Erythroblast (primary cell): Measurements from ENCODE around the gene SMOC1.
A peak's percentile ranks its signal among the peaks of the same experiment; 100 is the strongest.

ENCODE experiments used
- DNase-seq, 2 experiments: peaks; one replicate each; lab custom pipeline; 2025; lab: John Stamatoyannopoulos, UW
- GATA1 ChIP-seq: IDR thresholded peaks from 2 replicates; pipeline ENCODE4 v1.6.1; 2011; ENCODE audit warnings: low read depth, mild to moderate bottlenecking, control low read depth, low read length, moderate library complexity
- POLR2A ChIP-seq: IDR thresholded peaks from 2 replicates; pipeline ENCODE4 v1.6.1; 2011; ENCODE audit warnings: mild to moderate bottlenecking, low read length

Gene SMOC1

DNA sequence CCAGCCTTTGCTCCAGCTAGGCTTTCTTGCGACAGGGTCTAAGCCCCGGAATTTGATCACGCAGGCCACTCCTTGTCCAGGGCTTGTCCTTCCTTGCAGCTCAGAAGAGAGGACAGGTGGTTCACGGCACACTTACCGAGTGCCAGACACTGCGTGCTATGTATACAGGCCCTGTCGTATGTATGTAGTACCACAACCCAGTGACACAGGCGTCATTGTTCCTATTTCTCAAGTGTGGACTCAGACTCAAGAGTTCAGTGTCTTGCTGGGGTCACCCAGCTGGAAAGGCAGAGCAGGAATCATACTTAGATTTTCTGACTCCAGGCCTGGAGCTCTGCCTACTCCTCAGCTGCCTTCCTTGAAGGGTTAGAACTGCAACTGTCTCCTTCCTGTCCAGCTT, 153.9 kb downstream of the SMOC1 start:
- TF ChIP-seq GATA1, result no peak
- TF ChIP-seq POLR2A, result no peak
- no peak for DNase-seq

DNA sequence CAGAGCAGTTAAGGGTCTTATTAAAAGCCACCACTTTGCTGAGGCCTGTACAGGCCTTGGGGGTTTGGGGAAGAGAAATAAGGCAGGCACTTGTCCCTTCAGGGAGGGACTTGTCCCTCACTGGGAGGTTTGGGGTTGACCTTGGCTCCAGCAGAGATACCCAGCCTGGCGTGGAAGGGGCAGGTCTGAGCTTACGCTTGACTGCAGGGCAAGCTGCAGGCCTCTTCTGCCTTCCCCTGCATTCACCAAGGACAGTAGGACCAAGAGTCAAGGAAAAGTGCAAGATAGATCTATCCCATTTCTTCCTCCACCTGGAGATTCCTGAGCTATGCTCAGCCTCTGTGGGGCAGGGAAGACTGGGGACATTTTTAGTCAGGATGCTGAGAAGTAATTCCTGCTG, 154.3 kb downstream of the SMOC1 start:
- TF ChIP-seq GATA1, result no peak
- DNase-seq, result no peak

DNA sequence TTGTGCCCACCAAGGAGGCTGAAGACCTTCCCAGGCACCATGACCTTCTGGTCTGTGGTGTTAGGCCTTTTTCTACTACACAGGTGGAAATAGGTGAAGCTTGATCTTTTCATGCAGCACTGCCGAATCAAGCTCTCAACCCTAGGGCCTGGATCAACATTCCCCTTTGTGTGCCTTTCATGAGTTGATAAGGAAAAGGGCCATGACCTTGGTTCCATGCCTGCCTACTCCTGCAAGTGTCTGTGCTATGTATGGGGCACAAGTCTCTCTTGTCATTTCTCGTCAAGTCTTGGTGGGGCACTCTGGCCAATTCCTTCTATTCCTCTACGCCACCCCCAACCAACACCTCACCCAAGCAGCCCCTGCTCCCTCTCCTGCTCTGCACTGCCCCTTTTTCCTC, 155.0 kb downstream of the SMOC1 start:
- DNase-seq, result no peak

DNA sequence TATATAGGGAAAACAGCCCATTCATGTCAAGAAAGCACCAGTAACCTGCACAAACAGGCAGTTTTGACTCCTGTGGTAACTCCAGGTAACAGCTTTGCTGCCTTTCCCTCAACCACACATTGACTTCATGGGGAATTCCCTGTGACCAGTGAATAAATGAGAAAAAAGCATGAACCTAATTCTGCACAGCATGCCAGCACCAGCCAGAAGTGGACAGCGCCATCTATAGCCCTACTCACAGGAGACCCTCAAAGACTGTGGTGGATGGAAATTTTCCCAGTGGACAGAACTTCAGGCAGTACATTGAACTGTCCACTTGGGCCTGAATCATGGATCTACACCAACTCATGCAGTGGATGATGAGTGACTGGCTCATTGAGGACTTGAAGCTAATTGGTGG, 157.4 kb downstream of the SMOC1 start:
- TF ChIP-seq POLR2A, result no peak
- TF ChIP-seq GATA1, result no peak
- peak in 1 of 2 experiments; percentile 4 for DNase-seq

More for the DNA sequence above, 155.0 kb downstream of the SMOC1 start:
- no peak for TF ChIP-seq POLR2A
- no peak for TF ChIP-seq GATA1

DNA sequence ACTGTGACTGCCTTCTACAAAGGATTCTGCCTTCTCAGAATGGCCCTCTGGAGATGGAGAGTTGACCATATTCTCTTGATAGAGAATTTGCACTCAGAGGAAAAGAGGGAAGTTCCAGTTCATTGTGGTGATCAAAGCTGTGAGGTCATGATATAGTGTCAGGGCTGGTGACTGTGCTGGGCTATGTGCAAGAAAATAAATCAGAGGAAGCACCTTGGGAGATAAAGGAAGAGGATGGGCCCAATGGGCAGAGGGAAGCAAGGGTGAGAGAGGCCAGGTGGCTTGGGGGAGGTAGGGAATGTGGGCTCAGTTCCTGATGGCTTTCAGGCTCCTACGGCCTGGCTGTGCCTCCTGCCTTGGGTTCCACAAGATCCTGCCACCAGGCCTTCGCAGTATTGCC, 163.8 kb downstream of the SMOC1 start:
- DNase-seq, result no peak
- TF ChIP-seq POLR2A (no peak), GATA1 (no peak)

DNA sequence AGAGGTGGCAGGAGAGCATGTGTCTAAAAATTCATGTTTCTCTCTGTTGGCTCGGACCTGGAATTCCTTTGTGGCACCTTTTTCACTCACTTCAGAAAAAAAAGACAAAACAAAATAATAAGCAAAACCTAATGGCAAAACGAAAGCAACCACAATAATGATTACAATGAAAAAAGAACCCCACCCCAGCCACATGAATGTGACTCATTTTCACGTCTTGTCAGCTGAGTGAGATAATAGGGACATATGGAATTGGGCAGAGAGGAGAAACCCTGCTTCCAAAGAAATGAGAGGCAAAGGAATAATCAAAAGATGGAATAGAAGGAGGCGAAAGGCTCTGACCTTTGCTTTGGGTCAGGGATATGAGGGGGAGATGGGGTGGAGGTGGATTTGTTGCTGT, 166.1 kb downstream of the SMOC1 start:
- no peak for DNase-seq
- no peak for TF ChIP-seq POLR2A
- TF ChIP-seq GATA1, result no peak

DNA sequence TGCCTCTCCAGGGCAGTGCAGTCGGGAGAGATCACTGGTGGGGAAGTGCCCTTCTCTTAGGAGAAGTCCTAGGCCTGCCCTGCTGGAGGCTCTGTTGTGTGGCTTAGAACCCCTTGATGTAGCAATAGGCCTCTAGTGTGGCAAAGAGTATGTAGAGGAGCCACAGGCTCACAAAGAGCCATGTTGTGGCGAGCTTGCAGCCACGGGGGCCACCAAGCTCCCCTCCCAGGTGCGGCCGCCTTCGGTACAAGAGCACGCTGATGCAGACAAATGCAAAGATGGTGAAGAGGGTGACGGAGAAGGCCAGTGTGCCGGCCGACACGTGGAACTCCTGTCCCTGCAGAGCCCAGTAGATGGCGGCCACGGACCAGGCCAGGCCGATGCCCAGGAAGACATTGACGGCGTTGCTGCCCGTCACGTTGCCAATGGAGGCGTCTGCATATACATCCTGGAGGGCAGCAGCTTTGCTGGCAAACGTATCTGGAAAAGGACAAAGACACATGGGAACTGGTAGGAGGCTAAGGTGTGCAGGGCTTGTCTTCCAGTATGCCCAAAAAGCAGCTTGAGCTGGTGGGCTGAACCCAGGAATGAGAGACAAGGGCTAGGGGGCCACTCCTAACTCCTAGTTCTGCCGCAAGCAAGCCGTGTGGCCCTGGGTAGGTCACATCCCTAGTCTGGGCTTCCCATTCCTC, 166.8 kb downstream of the SMOC1 start:
- TF ChIP-seq POLR2A (no peak), GATA1 (no peak)
- DNase-seq, result peak; percentile 30 to 61

DNA sequence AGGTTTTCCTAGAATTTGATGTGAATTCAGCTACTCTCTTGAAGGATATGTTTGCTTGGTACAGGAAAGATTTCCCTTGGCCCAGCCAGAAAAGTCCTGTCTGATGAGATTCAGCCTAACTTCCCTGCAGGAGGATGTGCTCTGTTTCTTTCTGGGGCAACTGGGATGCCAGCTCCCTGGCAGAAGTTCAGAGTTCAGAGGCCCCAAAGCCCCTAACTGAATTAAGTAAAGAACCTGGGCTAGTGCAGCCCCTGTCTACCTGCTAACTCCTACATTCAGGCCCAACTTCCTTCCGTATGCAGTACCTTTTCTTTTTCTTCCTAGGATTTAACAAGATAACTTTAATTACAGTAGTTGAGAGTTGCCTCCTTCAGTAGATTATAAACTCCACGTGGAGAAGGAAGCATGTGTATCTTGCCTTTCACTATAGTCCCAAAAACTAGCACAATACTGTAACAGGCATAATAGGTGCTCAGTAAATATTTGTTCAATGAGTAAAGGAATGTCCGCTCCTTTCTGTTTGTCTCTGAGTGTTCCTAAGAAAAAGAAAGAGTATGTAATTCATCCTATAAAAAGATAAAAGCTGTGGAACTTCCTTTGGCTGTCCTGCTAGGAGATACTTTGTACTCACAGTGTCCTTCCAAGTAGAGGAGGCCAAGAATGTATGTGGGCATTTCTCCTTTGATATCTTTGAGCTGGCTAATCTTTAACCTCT, 168.5 kb downstream of the SMOC1 start:
- TF ChIP-seq POLR2A (no peak), GATA1 (no peak)
- no peak for DNase-seq

DNA sequence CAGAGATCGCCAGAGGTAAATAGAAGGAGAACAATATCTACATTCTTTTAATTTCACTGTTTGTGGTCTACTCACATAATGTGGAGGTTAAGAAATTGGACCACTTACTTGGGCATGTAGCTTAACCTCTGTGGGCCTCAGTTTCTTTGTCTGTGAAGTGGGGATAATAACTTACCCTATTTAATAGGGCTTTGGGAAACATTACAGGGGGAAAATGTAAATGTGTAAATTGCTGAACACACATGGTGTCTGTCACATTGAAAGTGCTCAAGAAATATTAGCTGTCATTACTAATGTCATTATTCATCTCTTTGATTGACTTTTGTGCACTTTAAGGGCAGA, 169.1 kb downstream of the SMOC1 start:
- no peak for DNase-seq
- TF ChIP-seq POLR2A (no peak), GATA1 (no peak)

DNA sequence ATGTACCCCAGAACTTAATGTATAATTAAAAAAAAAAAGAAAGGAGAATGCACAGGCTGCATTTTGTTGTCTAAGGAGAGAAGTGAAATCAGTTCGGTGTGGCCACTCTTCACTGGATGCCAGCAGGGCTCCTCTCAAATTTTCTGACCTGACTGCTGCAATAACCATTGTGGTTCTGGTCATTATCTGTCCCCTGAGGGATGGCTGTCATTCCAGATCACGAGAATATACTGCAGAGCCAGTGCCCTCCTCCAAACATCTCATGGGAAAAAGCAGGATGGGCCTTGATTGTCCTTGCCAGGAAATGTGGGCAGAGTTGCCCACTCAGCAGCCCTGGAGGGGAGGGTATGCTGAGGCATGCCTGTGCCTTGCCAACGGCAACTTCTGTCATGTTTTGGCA, 170.4 kb downstream of the SMOC1 start:
- TF ChIP-seq GATA1, result no peak
- no peak for TF ChIP-seq POLR2A
- DNase-seq, result no peak

DNA sequence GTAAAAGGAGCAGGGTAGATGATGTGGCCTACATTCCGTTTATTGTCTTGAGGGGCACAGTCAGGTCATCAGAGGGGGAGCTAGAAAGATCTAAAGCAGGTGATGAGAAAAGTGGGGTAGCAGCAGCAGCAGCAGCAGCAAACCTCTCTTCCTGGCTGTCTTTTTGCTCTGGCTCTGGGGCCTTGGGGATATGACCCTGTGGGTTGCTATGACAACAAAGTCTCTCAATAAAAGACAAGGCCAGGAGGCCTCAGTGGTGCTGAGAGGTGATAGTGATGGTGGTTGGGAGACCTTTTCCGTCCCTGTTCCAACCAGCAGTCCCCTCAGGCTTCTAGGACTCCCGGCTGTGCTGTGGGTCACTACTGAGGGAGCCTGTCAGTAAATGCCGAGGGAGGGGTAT, 170.9 kb downstream of the SMOC1 start:
- TF ChIP-seq POLR2A, result no peak
- TF ChIP-seq GATA1, result no peak
- DNase-seq, result no peak

DNA sequence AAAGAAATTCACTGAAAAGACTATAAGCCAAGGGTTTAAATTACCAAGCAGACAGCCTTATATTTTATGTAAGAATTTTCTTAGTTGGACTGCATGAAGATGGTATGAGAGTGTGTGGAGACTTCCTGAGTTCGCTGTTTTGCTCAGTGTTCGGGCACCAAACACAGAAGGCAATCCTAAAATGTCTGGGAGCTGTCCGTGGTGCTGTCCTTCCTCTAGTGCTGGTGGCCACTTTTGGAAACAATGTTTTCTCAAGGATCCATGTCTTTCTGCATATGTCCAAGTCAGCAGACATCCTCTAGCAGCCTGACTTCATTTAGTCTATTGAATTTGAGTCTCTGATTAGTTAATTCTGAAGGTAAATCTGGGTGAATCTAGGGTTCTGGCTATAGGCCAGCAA, 173.8 kb downstream of the SMOC1 start:
- DNase-seq, result peak; percentile 16 to 20
- TF ChIP-seq GATA1, result no peak
- no peak for TF ChIP-seq POLR2A

DNA sequence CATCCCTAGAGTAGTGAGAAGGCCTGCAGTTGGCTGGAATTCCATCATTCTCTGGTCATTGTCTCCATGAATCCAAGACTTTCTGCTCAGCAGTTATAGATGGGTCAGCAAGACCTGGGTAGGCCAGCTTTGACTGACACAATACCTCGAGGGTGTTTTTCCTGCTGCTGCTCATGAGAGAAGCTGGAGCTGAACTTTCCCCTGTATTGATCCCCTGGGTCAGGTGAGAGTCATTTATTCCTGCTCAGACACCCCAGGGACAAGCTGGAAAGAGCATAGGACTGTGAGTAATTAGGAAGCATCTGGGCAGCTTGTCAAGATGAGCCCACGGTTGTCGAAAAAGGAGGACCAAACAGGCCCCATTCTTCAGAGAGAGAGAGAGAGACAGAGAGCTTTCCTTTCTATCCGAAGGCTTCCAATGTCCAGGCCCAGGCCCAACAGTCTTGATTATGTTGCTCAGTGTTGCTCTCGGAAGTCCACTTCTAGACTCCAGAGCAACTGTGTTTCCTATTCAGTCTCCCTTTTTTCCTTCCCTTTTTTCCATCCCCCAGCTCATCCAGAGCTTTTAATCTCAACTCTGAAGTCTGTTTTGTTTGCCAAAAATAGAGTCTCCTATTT, 178.4 kb downstream of the SMOC1 start:
- no peak for DNase-seq
- no peak for TF ChIP-seq POLR2A
- no peak for TF ChIP-seq GATA1

DNA sequence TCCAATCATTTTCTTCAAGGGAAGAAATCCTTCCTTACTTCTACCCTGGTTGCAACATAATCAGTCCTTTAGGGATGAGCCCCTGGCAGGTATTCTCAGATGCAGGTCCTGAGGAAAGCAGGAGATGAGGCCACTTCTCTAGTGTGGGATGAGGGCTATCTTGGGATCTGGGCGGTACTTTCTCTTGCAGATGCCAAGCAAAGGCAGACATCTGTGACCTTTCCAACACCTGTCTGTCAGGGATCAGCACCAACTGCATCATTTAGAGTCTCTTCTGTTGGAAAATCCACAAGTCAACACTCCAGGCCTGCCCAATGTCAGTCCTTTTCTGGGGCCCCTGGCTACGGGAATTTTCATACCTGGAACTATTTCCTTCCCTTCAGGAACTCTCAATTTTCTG, 180.3 kb downstream of the SMOC1 start:
- TF ChIP-seq POLR2A (no peak), GATA1 (no peak)
- DNase-seq, result no peak
